Memory B cell (primary cell): Measurements from ENCODE around the gene TAS2R7.
A peak's percentile ranks its signal among the peaks of the same experiment; 100 is the strongest.
"Not testable (repeated sequence)": the region's sequence is repeated elsewhere in the genome, so short reads cannot be mapped to it uniquely, and the experiment has no call there.

Source experiments
- ATAC-seq: fragments of 150-1000 bp; cut with Tn5 transposase; 2 replicates; pipeline ENCODE4 v1.10.0; 2021; ENCODE audit warnings: low read depth, mild to moderate bottlenecking, moderate library complexity
- DNase-seq, 2 donors: peaks; one replicate each; pipeline ENCODE4 v3.0.0; 2022; ENCODE audit warnings: low spot score in 2 of 2
- H3K27ac Mint-ChIP-seq: one replicate; pipeline ENCODE4 v1.8.0; 2022; ENCODE audit warnings: mild to moderate bottlenecking, moderate library complexity, mixed read lengths
- H3K27me3 Mint-ChIP-seq: one replicate; pipeline ENCODE4 v1.8.0; 2022; ENCODE audit warnings: mixed read lengths
- H3K36me3 Mint-ChIP-seq: one replicate; pipeline ENCODE4 v1.8.0; 2022; ENCODE audit warnings: mild to moderate bottlenecking, mixed read lengths
- H3K4me1 Mint-ChIP-seq: one replicate; pipeline ENCODE4 v1.8.0; 2022; ENCODE audit warnings: mixed read lengths
- H3K4me3 Mint-ChIP-seq: one replicate; pipeline ENCODE4 v1.8.0; 2022; ENCODE audit warnings: mild to moderate bottlenecking, moderate library complexity, mixed read lengths
- H3K9me3 Mint-ChIP-seq: one replicate; pipeline ENCODE4 v1.8.0; 2022; ENCODE audit warnings: mixed read lengths

Gene TAS2R7

GRCh38 chr12:10791769-10792168 is 10.7 kb downstream of the TAS2R7 start:
- H3K27ac Mint-ChIP-seq, H3K4me3 Mint-ChIP-seq, H3K36me3 Mint-ChIP-seq, H3K9me3 Mint-ChIP-seq, H3K27me3 Mint-ChIP-seq, ATAC-seq, H3K4me1 Mint-ChIP-seq, DNase-seq: not testable (repeated sequence)

GRCh38 chr12:10783252-10783651 is 19.2 kb downstream of the TAS2R7 start:
- Mint-ChIP-seq H3K4me3 (no peak overlapping the region), H3K4me1 (no peaks in the 10 kb centered on the region), H3K36me3 (no peaks in the 10 kb centered on the region), H3K27ac (no peak overlapping the region), H3K27me3 (peaks cover 3% of the 10 kb centered on the region), H3K9me3 (no peaks in the 10 kb centered on the region)
- ATAC-seq (no peak), DNase-seq (no peak)

DNA sequence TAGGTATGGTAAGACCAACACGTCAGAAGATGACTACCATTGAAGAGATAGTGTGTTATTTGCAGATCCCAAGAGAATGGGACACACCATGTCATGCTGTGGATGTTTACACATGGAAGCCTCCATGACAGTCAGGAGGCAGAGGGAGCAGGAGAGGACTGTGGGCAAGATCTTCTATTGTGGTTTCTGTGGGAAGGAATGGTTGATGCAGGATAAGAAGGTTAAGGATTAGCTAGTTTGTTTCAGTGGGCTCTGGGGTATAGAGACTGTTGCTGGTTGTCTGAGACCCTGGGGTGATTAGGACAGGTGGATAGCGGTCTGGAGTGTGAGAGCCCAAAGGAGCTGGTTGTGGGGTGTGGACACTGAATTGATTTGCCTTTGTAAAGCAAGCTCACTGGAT is 23.3 kb downstream of the TAS2R7 start:
- DNase-seq, result no peak
- ATAC-seq, result no peak
- peaks cover 7% of the 10 kb centered on the region for H3K27me3 Mint-ChIP-seq
- H3K27ac Mint-ChIP-seq, result no peak overlapping the region
- H3K4me1 Mint-ChIP-seq, result no peaks in the 10 kb centered on the region
- H3K4me3 Mint-ChIP-seq, result no peak overlapping the region
- H3K36me3 Mint-ChIP-seq, result no peaks in the 10 kb centered on the region
- no peaks in the 10 kb centered on the region for H3K9me3 Mint-ChIP-seq

GRCh38 chr12:10771132-10771733 is 31.2 kb downstream of the TAS2R7 start:
- peaks cover 15% of the 10 kb centered on the region for H3K27me3 Mint-ChIP-seq
- H3K9me3 Mint-ChIP-seq, result no peaks in the 10 kb centered on the region
- no peak overlapping the region for H3K27ac Mint-ChIP-seq
- H3K4me3 Mint-ChIP-seq, result no peak overlapping the region
- no peaks in the 10 kb centered on the region for H3K36me3 Mint-ChIP-seq
- ATAC-seq (peak; percentile 48), DNase-seq (peak in 1 of 2 donors; percentile 26)
- H3K4me1 Mint-ChIP-seq, result no peaks in the 10 kb centered on the region

DNA sequence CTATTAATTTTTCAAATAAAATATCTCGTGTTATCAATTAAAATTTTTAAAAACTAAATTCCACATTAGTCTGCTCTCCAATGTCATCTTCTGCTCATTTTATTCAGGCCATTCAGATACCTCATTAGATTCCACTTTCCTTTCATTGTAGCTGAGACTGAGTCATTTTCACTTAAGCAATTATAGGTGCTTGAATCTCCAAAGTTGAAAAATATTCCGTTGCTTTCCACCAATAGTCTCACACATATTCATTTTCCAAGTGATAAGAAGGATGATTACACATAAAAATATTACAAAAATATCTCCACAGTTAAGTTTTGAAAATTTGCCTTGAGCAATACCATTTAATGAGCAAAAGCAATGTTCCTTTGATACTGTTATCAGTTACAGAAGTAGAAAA is 42.8 kb downstream of the TAS2R7 start:
- Mint-ChIP-seq H3K4me3 (no peak overlapping the region), H3K9me3 (peaks cover 11% of the 10 kb centered on the region), H3K27ac (no peak overlapping the region), H3K36me3 (peaks cover 8% of the 10 kb centered on the region), H3K4me1 (no peaks in the 10 kb centered on the region), H3K27me3 (peaks cover 9% of the 10 kb centered on the region)
- DNase-seq (no peak), ATAC-seq (no peak)

DNA sequence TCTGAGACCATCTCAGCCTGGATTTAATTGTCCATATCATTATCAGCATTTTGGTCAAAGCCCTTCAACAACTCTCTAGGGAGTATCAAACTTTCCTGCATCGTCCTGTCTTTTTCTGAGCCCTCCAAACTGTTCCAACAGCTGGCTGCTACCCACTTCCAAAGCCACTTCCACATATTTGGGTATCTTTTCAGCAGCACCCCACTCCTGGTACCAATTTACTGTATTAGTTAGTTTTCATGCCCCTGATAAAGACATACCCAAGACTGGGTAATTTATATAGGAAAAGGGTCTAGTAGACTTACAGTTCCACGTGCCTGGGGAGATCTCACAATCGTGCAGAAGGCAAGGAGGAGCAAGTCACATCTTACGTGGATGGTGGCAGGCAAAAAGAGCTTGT is 46.2 kb downstream of the TAS2R7 start:
- ATAC-seq (no peak), DNase-seq (no peak)
- Mint-ChIP-seq H3K36me3 (peaks cover 8% of the 10 kb centered on the region), H3K4me1 (peaks cover 2% of the 10 kb centered on the region), H3K4me3 (no peak overlapping the region), H3K27ac (no peak overlapping the region), H3K9me3 (peaks cover 11% of the 10 kb centered on the region), H3K27me3 (peaks cover 16% of the 10 kb centered on the region)

DNA sequence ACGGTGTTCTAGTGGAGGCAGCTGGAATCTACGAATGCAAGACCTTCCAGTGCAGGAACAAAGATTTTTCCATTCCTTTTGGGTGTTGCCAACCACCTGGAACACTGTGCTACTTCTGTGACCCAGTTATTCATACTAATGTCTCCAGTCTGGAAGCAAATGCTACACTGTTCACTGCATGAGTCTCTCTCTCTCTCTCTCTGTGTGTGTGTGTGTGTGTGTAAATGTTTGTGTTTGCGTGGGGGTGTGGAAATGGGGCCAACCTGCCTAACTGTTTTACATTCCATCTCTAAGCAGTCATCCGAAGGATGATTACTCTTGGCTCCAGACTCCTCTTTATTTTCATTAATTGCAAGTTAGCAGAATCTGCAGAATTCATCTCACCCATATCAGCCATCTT is 49.4 kb downstream of the TAS2R7 start:
- no peak overlapping the region for H3K4me3 Mint-ChIP-seq
- peaks cover 11% of the 10 kb centered on the region for H3K9me3 Mint-ChIP-seq
- peaks cover 7% of the 10 kb centered on the region for H3K4me1 Mint-ChIP-seq
- no peak overlapping the region for H3K27ac Mint-ChIP-seq
- DNase-seq (no peak), ATAC-seq (no peak)
- peaks cover 8% of the 10 kb centered on the region for H3K36me3 Mint-ChIP-seq
- peaks cover 21% of the 10 kb centered on the region for H3K27me3 Mint-ChIP-seq
